GM19395 (cell line): ENCODE results near the gene IFT57.

Experiments
- ATAC-seq: cut with Tn5 transposase; IDR thresholded peaks from one replicate; pipeline ENCODE4 v1.9.1; 2021; ENCODE audit warnings: mild to moderate bottlenecking, moderate library complexity; ENCODE audit not compliant: unreplicated experiment

IFT57 gene

DNA sequence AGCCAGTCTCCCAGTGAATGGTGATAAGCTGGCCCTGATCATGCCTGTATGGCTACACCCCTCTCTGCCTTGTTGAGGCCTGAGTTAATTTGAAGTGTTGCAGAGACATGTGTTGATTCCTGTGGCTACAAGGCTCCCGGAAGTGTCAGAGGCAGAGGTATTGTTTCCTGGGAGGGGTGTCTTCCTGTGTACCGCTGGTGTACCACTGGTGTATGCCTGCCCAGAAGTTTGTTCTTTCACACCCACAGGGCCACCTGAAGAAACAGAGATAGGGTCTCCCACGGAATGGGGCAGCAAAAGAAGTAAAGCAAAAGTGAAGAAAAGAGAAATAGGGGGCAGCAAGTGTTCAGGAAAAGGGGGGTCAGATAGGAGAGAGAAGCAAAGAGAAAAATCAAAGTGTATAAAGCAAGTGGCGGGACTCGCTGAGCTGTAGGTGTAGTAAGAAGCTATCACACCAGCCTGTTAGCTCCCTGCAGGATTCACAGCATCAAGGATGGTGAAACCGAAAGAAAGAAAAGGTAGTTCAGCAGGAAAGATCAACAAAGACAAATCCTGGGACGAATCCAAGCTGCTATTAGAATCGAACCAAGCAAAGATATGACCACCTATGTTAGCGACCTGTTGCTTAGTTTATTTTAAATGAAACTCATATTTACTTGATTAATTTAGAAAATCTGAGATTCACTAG is 94.8 kb downstream of the IFT57 start:
- no peak for ATAC-seq

DNA sequence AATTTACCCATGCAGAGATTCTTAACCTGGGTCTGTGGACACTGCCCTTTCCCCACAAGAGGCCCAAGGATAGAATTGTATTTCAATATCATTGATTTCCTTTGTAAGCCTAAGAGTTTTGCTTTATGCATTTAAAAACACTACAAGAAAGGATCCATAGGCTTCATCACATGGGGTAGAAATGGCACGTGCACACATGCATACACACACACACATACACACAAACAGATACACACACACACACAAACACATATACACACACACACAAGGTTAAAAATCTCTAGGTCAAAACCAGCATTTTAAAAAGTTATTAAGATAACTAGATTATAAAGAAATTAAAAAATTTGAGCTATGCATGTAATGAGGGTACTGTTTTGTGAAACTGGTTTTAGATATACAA is 95.9 kb downstream of the IFT57 start:
- ATAC-seq: no peak

DNA sequence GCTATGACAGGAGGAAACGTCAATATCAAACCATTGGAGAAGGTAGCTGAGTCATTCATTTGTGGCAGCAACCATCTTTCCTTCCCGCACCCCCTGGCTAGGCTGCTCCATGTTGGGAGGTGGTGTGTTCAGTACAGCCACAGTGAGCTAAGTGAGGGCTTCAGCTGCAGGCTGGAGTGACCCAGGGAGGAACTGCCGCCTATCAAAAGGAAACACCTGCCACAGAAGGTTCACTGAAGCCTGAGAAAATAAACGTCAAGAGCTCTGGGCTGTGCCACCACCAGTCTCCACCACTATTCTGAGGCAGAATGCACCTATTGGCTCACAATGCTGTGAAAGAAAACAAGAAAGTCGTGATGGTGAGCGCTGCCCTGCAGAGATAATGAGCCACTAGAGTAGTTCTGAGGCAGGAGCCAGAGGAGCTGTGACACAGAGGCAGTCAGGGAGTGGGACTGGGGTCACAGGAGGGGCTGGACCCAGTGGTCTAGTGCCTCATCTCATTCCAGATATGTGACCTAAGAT is 96.6 kb downstream of the IFT57 start:
- peak; percentile 52 for ATAC-seq

DNA sequence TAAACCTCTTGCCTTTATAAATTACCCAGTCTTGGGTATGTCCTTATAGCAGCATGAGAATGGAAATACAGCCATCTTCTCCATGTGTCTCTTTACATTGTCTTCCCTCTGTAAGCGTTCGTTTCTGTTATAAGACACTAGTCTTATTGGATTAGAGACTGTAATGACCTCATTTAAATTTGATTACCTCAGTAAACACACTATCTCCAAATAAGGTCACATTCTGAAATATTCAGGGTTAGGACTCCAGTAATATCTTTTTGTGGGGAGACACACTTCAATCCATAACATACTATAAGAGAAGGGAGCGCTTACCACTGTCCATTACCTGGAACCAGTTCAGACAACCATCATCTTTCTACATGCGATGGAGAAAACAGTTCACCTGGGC is 97.1 kb downstream of the IFT57 start:
- no peak for ATAC-seq

DNA sequence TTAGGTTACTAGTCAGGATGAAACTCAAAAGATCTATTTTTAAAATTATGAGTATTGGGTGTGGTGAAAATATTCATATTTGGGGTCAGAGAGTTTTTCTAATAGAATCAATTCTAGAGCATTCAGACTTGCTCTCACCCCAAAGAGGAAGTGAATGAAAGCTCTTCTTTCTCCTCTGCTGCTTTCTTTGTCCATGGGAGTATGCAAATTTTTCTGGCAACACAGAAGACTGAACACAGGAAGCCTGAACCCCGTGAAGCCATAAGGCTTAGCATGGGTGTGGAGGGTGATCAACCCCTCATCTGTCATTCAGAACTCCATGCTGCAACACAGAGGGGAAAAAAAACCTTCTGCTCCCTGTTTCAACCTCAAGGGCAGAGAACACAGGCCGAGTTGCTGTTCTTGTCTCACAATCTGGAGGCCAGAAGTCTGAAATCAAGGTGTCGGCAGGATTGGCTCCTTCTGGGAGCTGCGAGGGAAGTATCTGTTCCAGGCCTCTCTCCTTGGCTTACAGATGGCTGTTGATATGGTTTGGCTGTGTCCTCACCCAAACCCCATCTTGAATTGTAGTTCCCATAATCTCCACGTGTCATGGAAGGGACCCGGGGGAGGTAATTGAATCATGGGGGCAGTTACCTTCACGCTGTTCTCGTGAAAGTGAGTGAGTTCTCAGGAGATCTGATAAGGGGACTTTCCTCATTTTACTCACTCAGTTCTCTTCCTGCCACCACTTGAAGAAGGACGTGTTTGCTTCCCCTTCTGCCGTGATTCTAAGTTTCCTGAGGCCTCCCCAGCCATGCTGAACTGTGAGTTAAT is 97.7 kb downstream of the IFT57 start:
- peak; percentile 86 for ATAC-seq

DNA sequence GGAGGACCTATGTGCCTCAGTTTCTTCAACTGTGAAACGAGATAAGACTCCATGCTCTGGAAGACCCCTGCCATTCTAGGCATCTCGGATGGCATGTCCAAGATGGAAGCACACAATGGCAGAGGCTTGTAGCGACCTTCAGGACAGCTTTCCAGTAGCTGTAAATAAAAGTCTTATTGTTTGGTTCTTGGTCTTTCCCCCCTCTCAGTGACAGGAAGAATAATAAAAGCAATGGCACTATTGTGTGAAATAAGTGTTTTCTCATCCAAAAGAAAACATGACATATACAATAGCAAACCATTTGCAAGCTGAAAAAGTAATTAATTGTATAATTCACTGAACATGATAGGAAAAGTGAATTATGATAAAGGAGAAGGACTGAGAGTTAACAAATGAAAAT is 98.9 kb downstream of the IFT57 start:
- ATAC-seq: no peak

DNA sequence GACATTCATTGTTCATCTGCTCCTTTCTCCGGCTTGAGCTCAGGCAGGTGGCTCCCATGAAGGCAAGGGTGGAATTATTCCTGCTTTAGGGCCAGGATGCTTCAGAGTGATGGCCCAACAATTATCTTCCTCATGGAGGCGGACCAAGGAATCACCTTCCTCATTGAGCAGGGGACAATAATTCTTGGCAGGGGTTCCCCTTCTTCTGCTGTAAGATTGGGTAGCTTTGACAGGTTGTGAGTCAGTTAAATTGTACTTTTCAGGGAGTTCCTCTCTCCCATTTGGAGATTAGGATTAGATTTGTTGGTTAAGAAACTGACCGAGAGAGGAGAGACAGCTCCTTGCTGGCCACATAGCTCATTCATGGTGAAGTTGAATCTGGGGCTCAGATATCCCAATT is 99.9 kb downstream of the IFT57 start:
- ATAC-seq: no peak

DNA sequence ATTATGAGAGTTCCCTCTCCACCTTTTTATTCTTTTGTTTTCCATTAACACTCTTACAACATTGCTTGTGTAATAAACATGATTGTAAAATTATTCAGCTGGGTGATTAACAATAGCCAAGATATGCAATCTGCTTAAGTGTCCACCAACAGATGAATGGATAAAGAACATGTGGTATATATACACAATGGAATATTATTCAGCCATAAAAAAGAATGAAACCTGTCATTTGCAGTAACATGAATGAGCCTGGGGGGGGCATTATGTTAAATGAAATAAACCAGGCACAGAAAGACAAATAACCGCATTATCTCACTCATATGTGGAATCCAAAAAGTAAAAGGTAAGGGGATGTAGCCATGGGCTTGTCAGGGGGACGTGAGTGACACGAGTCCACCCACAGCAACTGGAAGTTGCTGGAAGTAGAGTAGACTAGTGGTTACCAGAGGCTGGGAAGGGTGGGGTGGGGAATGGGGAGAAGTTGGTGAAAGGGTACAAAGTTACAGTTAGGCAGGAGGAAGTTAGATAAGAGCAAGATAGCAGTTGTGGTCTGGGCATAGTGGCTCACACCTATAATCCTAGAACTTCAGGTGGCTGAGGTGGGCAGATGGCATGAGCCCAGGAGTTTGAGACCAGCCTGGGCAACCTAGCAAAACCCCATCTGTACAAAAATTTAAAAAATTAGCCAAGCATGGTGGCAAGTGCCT is 102.7 kb downstream of the IFT57 start:
- ATAC-seq: no peak

DNA sequence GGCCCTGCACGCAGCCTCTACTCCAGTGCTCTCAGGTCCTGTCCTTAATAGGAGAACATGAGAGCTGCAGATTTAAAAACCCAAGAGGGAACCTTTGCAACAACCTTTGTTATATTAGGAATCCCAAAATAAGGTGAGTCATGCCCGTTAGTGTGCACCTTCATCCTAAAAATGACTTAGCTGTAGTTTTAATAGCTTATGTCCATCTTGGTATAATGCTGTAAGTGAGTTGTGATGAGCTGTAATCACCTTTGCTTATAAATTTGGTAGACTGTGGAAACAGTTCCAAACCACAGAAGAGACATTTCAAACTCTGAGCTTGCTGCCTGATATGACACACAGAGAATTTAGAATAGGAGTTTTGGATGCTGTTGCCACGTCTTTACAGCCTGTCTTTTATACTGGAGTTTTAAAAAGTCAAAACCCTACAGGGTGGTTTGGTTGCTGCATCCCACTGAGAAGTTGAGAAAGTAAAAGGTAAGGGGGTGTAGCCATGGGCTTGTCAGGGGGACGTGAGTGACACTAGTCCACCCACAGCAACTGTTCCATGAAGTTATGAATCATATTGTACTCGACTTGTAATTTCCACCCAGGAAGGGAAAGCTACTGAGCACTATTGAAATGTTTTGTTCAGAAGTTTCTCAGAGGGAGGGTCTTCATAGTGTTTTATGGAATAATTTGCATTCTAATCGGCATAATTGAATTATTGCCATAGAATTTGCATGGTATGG is 104.0 kb downstream of the IFT57 start:
- no peak for ATAC-seq

DNA sequence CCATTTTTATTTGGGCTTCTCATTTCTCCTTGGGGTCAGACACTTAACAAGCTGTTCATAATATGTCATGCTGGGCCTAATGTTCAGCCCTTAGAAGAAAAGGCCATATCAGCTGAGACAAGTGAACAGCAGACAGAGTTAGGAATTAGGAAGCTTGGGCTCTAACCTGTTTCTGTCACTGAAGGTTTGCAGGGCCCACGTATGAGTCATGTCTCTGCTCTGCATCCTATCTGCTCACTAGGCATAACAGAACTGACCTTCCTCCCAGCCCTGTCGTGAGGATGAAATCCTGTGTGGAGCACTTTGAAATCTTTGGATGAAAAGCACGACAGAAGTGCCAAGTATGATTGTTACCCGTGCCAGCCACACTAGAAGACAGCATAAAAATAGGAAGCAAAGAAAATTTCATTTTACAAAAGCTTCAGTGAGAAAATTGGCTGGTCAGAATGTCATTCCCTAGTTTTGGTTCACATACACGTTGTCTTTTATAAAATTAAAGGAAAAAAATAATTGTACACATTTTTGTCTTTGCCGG is 104.9 kb downstream of the IFT57 start:
- no peak for ATAC-seq

DNA sequence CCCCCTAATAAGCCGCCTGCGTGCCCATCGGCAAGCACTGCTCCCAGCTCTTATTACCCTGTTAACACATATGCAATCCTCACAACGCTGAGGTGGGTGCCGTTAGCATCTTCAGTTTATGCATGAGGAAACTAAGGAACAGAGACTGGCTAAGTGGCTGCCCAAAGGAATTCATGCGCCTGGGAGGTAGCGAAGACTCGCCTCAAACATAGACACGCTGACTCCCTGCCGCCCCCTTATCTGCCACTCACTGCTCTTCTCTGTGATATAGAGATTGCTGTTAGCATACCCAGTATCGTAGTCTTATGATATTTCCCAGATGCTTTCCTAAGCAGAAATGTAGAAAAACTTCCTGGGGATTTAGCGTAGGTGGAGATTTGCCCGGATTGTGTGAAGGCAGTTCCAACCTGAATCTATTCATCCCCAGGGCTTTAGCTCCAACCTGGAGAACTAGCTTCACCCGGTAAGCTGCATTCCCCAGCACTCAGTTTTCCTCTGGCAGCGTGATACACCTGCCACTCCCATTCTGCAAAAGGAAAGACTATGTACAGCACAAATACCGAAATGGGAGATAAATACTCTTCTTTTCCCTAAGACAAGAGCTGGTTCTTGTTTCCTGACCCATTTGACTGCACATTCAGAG is 107.7 kb downstream of the IFT57 start:
- ATAC-seq: no peak

DNA sequence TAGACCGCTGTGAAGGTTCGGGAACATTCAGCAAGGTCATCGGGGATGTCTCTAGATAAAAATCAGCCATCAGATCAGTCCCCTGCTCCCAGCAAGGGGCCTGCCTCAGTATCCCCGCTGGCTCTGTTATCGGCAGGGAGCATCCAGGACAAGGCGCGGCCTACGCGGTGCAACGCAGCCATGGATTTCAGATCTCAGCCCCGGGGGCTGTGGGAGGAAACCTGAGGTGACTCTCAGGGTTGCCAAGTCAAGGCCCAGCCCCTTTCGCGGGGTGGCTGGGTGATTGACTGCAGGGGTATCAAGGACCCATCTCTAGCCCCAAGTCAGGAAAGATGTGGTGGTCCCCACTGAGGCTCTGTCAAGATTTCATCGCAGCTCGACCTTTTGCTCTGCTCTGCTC is 108.2 kb downstream of the IFT57 start:
- no peak for ATAC-seq

DNA sequence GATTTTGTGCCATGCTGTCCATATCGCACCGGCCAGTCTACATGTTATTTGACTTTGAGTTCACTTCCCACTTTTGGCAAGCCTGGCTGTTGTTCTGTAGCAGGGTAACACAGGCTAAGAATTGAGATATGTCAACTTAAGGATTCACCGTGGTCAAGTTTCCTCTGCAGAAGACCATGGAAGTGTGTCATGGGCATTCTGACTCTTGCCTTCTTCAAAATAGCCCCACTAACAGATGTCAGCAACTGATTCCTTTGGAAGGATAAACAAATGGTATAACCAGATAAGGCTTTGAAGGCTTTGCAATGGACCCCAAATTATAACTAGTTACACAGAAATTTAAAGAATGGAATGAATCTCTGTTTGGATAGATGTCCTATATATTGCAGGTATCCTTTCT is 111.3 kb downstream of the IFT57 start:
- no peak for ATAC-seq
